ENCODE measurements around the gene PDE2A. TPM values are rescaled to one million over a fixed set of nuclear protein-coding genes. Genes with fewer than 3 reads are reported as not detected.
A peak's percentile ranks its signal among the peaks of the same experiment; 100 is the strongest.
"Not testable (repeated sequence)": the region's sequence is repeated elsewhere in the genome, so short reads cannot be mapped to it uniquely, and the experiment has no call there.

Gene PDE2A
- total RNA-seq, 4 donors from 2014 or later: 54.0 to 339 (median 84.6) TPM

- TF ChIP-seq, protein P1, sequence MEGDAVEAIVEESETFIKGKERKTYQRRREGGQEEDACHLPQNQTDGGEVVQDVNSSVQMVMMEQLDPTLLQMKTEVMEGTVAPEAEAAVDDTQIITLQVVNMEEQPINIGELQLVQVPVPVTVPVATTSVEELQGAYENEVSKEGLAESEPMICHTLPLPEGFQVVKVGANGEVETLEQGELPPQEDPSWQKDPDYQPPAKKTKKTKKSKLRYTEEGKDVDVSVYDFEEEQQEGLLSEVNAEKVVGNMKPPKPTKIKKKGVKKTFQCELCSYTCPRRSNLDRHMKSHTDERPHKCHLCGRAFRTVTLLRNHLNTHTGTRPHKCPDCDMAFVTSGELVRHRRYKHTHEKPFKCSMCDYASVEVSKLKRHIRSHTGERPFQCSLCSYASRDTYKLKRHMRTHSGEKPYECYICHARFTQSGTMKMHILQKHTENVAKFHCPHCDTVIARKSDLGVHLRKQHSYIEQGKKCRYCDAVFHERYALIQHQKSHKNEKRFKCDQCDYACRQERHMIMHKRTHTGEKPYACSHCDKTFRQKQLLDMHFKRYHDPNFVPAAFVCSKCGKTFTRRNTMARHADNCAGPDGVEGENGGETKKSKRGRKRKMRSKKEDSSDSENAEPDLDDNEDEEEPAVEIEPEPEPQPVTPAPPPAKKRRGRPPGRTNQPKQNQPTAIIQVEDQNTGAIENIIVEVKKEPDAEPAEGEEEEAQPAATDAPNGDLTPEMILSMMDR (IDR thresholded peaks at IDR 0.05): no peak
- ATAC-seq (ENCODE audit: low FRiP score) (no peak), DNase-seq (ENCODE audit: low spot score) (no peak)
Observed at GRCh38 chr11:72569966-72570892, 104.0 kb downstream of the PDE2A start.

DNA sequence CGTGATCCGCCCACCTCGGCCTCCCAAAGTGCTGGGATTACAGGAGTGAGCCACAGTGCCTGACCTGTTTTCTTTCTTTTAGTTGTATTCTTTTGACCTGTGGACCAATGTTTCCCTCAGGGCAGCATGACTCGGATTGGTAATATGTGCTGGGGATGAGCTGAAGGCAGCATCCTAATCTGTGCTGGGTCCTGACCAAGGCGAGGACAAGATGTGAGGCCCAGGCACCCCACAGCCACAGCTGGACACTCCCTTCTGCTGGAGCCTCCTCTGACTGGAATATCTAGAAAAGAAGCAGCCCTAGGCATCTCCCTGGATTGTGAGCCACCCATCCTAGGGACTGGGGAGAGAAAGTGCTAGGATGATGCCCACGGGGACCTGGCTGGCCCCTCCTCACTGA lies 105.4 kb downstream of the PDE2A start:
- no peak for ATAC-seq (ENCODE audit: low FRiP score)
- no peak for DNase-seq (ENCODE audit: low spot score)
- TF ChIP-seq, protein P1 (IDR thresholded peaks at IDR 0.05): no peak

DNA sequence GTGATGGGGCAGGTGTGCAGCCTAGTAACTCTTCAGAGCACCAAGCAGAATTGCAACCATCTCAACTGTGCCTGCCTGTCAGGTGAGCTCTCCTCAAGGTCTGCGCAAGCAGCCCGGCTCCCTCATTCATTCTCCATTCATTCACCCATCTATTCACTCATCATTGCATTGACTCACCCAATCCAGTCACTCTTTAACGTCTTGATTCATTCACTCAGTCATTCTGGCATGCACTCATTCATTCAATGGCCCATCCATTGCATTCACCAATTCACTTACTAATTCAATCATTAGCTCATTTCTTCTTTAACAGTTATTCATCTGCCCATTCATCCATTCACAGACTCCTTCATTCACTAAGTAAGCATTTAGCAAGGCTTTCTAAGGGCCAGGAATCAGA lies 111.8 kb downstream of the PDE2A start:
- DNase-seq (ENCODE audit: low spot score) (no peak), ATAC-seq (ENCODE audit: low FRiP score) (no peak)
- TF ChIP-seq, protein P1 (IDR thresholded peaks at IDR 0.05): no peak

DNA sequence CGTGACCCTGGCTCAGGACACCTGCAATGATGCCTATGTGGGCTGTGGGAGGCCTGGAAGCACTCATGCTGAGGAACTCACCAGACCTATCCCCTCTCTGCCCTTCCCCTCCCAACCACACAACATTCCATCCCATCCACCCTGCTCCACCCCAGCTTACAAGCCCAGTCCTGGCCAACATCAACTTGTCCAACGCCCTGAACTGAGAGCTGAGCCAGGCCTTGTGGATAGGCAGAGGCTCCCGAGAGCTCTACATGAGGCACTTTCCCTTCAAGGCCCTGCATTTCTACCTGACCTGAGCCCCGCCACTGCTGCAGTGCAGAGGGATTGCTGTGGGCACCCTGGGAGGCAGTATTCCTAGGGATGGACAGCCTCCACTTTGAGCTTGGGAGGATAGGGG lies 112.4 kb downstream of the PDE2A start:
- TF ChIP-seq, protein P1 (IDR thresholded peaks at IDR 0.05): no peak
- DNase-seq (ENCODE audit: low spot score): no peak
- ATAC-seq (ENCODE audit: low FRiP score): peak; percentile 41

DNA sequence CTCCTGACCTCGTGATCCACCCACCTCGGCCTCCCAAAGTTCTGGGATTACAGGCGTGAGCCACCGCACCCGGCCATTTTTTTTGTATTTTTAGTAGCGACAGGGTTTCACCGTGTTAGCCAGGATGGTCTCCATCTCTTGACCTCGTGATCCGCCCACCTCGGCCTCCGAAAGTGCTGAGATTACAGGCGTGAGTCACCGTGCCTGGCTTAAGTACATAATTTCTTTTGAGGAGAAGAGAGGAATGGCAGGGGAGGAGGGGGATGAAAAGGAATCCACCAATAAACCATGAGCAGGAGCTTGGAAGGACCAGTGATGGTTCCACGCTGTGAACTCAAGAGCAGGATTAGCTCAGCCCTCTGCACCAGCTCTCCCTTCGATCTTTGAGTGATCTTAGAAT lies 113.4 kb downstream of the PDE2A start:
- ATAC-seq (ENCODE audit: low FRiP score); DNase-seq (ENCODE audit: low spot score): not testable (repeated sequence)

DNA sequence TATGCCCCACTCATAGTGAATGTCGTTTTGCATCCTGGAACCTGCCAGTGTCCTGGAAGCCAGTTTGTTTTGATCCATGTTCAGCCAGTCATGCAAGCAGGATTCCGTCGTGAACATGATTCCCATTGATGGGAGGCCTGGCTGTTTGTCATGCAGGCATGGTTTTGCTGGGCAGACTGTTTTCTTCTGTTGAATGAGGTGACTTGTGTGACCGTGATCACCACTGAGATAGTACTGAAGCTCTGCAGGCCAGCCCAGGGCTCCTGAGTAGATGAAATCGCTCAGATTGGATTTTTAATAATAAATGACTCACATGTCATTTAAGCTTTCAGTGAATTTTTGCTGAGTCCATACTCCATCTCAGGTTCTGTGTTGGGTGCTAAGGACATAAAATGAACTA lies 117.8 kb downstream of the PDE2A start:
- no peak for DNase-seq (ENCODE audit: low spot score)
- TF ChIP-seq, protein P1 (IDR thresholded peaks at IDR 0.05): no peak
- no peak for ATAC-seq (ENCODE audit: low FRiP score)

DNA sequence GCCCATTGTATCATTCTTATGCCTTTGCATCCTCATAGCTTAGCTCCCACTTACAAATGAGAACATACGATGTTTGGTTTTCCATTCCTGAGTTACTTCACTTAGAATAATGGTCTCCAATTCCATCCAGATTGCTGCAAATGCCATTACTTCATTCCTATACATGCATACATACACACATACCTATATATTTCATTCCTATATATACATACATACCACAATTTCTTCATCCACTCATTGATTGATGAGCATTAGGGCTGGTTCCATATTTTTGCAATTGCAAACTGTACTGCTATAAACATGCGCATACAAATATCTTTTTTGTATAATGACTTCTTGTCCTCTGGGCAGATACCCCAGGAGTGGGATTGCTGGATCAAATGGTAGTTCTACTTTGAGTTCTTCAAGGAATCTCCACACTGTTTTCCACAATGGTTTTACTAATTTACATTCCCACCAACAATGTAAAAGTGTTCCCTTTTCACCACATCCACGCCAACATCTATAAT lies 119.2 kb downstream of the PDE2A start:
- DNase-seq (ENCODE audit: low spot score); ATAC-seq (ENCODE audit: low FRiP score): not testable (repeated sequence)

- TF ChIP-seq, protein P1 (IDR thresholded peaks at IDR 0.05): no peak
- ATAC-seq (ENCODE audit: low FRiP score) (no peak), DNase-seq (ENCODE audit: low spot score) (no peak)
Observed at GRCh38 chr11:72553706-72554105, 120.5 kb downstream of the PDE2A start.

Data from omental fat pad (tissue), 4 donors.